Esophagus squamous epithelium (tissue), 5 donors: Measurements from ENCODE around the gene ELMO1. TPM values are rescaled to one million over a fixed set of nuclear protein-coding genes. Genes with fewer than 3 reads are reported as not detected.

Source experiments
- DNase-seq: peaks from one replicate; lab custom pipeline; 2025; lab: John Stamatoyannopoulos, UW
- H3K27ac ChIP-seq, 4 donors: fragments of 200-600 bp; sonication (generic); one replicate each; pipeline ENCODE4 v1.5.1; 2016 to 2019; ENCODE audit warnings: mild to moderate bottlenecking in 1 of 4
- H3K27me3 ChIP-seq, 4 donors: fragments of 200-600 bp; sonication (generic); 1 replicate in 3 of 4; 2 replicates in 1 of 4; pipeline versions ENCODE4 v1.5.1 to v1.6.0; 2017 to 2021; ENCODE audit warnings: antibody characterized with exemption in 1 of 4
- H3K36me3 ChIP-seq, 3 donors: fragments of 200-600 bp; sonication (generic); one replicate each; pipeline ENCODE4 v1.5.1; 2016 to 2019
- H3K4me1 ChIP-seq, 3 donors: fragments of 200-600 bp; sonication (generic); one replicate each; pipeline ENCODE4 v1.5.1; 2017 to 2019
- H3K4me3 ChIP-seq, 4 donors: fragments of 200-600 bp; sonication (generic); 1 replicate in 3 of 4; 2 replicates in 1 of 4; pipeline ENCODE4 v1.5.1; 2016 to 2019; ENCODE audit warnings: mild to moderate bottlenecking in 2 of 4, moderate library complexity in 1 of 4
- H3K9me3 ChIP-seq, 3 donors: fragments of 200-600 bp; sonication (generic); one replicate each; pipeline ENCODE4 v1.5.1; 2016 to 2019
- CTCF ChIP-seq, 6 experiments: fragments of 450-650 bp in 4 of 6; fragments of 200-600 bp in 2 of 6; sonication (generic) in 2 of 6; IDR thresholded peaks; one replicate each; pipeline ENCODE4 v1.5.1; 2016 to 2019; ENCODE audit warnings: antibody characterized with exemption in 6 of 6, mild to moderate bottlenecking in 4 of 6, moderate library complexity in 4 of 6
- POLR2A ChIP-seq, 4 donors: fragments of 450-650 bp; IDR thresholded peaks; one replicate each; pipeline ENCODE4 v1.6.1; 2017; ENCODE audit warnings: antibody characterized with exemption in 4 of 4, mild to moderate bottlenecking in 4 of 4, moderate library complexity in 3 of 4
- WGBS, 2 donors: methylation state at CpG; one replicate each; pipeline ENCODE4 v1.1.5; 2018; 5-methylcytosine and 5-hydroxymethylcytosine counted together
- intact Hi-C: fragments of 100-400 bp; cut with DNase I; formaldehyde crosslinking; loops from one replicate; pipeline ENCODE4 v1.15.0; 2022
- total RNA-seq, 4 donors: library from RNA; depleted of rRNA; stranded (reverse); fragments of >200 nt; gene quantifications; one replicate each; pipeline ENCODE4 v1.1.0, GENCODE V29; 2016
- donor health status: DM: yes; HTN: yes; CAD: no.

The ELMO1 gene
- total RNA-seq, 4 donors from 2014 or later, result 0.68 to 36.6 (median 11.8) TPM

DNA sequence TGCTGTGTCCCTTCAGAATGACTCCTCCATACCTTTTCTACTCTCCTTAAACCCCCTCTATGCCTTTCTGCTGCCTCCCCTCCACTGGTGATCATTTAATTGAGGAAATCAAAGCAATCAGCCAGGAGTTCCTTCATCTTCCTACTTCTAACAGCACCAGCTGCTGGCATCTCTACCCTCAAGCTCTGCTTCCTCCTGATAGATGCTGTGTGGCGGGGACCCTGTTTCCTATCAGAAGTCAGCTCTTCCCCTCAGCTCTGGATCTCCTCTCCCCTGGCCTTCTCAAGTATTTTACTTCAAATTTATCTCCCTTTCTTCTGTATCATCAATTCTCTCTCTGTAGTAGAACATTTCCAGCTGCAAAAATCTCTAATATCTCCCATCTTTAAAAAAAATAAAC lies 183.7 kb downstream of the ELMO1 start:
- intact Hi-C loops, result no loop called here

DNA sequence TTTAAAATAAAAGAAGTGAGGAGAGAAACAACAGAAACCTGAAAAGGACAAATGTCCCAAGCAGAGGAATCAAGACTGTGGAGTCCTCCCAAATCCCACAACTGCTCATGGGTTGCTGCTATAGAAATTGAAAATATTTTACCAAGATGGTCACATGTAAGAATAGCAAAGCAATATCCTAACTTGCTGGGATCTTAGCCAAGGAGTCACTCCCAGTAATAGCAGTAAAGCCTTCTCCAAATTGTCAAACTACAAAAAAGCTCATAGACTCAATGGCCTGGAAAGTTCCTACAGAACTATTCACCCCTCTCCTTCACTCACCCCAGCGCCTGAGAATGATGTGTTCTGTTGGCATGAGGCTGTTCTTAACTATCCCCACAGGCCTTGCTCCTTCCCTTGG lies 186.5 kb downstream of the ELMO1 start:
- 50 to 67% methylated on average over 1 of the region's 1 CpG for WGBS, 2 donors
- Histone ChIP-seq H3K9me3 (no peaks in the 10 kb centered on the region), H3K4me3 (no peak overlapping the region), H3K27ac (no peak overlapping the region), H3K27me3 (no peaks in the 10 kb centered on the region), H3K36me3 (no peaks in the 10 kb centered on the region), H3K4me1 (no peaks in the 10 kb centered on the region)
- no peak for DNase-seq
- intact Hi-C loops, result no loop called here
- TF ChIP-seq CTCF (IDR thresholded peaks at IDR 0.05) (no peak), POLR2A (IDR thresholded peaks at IDR 0.05) (no peak)

More for the DNA sequence above, 183.7 kb downstream of the ELMO1 start:
- TF ChIP-seq CTCF (IDR thresholded peaks at IDR 0.05) (no peak), POLR2A (IDR thresholded peaks at IDR 0.05) (no peak)
- H3K4me1 ChIP-seq, result no peaks in the 10 kb centered on the region
- no peak overlapping the region for H3K27ac ChIP-seq
- no peak for DNase-seq
- no peak overlapping the region for H3K4me3 ChIP-seq
- WGBS, 2 donors, result 69 to 83% methylated on average over 1 of the region's 1 CpG
- H3K27me3 ChIP-seq, result no peaks in the 10 kb centered on the region
- no peaks in the 10 kb centered on the region for H3K36me3 ChIP-seq
- no peaks in the 10 kb centered on the region for H3K9me3 ChIP-seq

DNA sequence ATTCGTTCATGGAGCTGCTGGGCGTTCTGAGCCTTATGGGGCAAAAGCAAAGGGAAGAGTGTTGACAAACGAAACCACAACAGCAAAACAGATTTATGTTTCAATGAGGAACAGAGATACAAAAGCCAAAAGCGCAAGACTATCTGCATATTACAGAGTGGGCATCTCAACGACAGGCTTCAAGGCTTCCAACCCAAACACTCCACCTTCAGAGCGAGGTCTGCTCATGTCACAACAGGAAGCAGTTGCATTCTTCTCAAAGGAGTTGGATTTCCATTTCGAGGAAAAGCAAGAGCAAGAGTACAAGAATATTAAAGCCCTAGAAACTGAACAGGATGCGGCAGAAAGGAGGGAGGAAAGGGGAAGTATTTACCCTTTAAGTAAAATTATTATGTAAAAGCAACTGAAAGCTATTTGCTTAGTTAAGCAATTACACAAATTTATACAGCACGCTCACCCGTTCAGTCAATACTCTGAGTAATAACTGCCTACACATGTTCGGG lies 189.3 kb downstream of the ELMO1 start:
- WGBS, 2 donors, result 51 to 57% methylated on average over 11 of the region's 11 CpGs
- H3K27ac ChIP-seq, result no peak overlapping the region

DNA sequence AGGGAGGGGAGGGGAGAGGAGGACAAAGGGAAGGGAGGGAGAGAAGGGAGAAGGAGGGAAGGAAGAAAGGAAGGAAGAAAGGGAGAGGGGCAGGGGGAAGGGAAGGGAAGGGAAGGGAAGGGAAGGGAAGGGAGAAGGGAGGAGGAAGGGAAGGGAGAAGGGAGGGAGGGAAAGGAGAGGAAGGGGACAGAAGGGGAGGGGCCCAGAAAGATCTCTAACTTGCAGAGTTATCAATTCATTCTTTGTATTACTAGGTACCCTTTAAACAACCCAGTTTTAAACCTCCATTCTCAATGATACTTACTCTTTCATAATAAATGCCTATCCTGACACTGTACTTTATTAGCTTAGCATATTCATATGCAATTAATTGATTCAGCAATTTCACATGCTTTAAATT lies 192.0 kb downstream of the ELMO1 start:
- Histone ChIP-seq H3K27ac (no peak overlapping the region), H3K4me1 (no peaks in the 10 kb centered on the region), H3K4me3 (no peak overlapping the region), H3K9me3 (no peaks in the 10 kb centered on the region), H3K36me3 (no peaks in the 10 kb centered on the region), H3K27me3 (no peaks in the 10 kb centered on the region)
- DNase-seq, result no peak
- intact Hi-C loops, result no loop called here
- TF ChIP-seq CTCF (IDR thresholded peaks at IDR 0.05), result no peak
- TF ChIP-seq POLR2A (IDR thresholded peaks at IDR 0.05), result no peak

More for the DNA sequence above, 189.3 kb downstream of the ELMO1 start:
- no peaks in the 10 kb centered on the region for H3K36me3 ChIP-seq
- no peak overlapping the region for H3K4me3 ChIP-seq
- no peaks in the 10 kb centered on the region for H3K9me3 ChIP-seq
- no peaks in the 10 kb centered on the region for H3K27me3 ChIP-seq
- intact Hi-C loops, result no loop called here
- no peak for DNase-seq
- no peak for TF ChIP-seq CTCF (IDR thresholded peaks at IDR 0.05)
- no peak for TF ChIP-seq POLR2A (IDR thresholded peaks at IDR 0.05)
- H3K4me1 ChIP-seq, result no peaks in the 10 kb centered on the region

DNA sequence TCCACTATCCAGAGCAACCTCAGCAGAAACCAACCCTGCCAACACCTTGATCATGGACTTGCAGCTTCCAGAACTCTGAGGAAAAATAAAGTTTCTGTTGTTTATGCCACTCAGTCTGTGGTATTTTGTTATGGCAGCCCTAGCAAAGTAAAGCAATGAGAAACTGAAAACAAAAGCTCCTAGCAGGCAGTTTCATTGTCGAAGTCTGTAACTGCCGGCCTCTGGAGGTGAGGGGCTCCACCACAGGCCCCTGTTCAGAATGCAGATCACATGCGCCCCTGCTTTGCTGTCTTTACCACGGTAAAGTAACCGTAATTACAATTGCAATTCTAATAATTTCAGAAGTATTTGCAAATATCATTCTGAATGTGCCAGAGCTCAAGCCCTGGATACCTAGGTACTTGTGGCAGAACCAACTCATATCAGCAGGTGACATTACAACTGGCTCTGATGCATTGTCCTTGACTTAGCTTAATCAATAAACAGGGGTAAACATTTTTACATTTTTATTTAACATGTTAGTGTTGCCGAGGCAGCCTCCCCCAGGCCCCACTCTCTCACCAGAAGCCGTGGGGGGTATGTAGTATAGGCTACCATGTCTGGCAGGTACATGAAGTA lies 193.2 kb downstream of the ELMO1 start:
- Histone ChIP-seq H3K27ac (no peak overlapping the region), H3K27me3 (no peaks in the 10 kb centered on the region), H3K36me3 (no peaks in the 10 kb centered on the region), H3K4me3 (no peak overlapping the region), H3K9me3 (no peaks in the 10 kb centered on the region), H3K4me1 (no peaks in the 10 kb centered on the region)
- no peak for DNase-seq
- no peak for TF ChIP-seq POLR2A (IDR thresholded peaks at IDR 0.05)
- no peak for TF ChIP-seq CTCF (IDR thresholded peaks at IDR 0.05)
- WGBS, 2 donors, result 70 to 76% methylated on average over 7 of the region's 7 CpGs
- intact Hi-C loops, result no loop called here
